Measurements from ENCODE around the gene TBC1D19.

The TBC1D19 gene

DNA sequence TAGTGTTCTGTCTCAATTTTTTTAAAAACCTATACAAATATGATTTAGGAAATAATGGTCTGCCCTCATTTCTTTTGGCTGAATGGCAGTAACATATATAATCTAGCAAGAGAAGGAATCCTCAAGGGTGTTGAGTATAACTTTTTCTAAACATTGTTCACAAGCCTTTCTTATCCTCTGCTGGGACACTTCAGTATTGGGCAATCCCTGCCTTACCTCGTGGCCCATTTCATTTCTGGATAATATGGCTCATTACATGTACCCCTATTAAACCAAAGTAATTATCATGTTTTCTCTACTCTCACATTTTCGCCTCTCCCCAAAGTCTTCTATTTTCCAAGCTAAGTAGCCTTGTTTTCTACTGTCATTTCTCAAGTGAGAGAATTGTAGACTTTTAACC is 166.0 kb downstream of the TBC1D19 start:
- no peak overlapping the region for H3K4me3 ChIP-seq (ENCODE audit: low read length)
- no peak for DNase-seq (ENCODE audit: low read depth)
- TF ChIP-seq, protein P1, sequence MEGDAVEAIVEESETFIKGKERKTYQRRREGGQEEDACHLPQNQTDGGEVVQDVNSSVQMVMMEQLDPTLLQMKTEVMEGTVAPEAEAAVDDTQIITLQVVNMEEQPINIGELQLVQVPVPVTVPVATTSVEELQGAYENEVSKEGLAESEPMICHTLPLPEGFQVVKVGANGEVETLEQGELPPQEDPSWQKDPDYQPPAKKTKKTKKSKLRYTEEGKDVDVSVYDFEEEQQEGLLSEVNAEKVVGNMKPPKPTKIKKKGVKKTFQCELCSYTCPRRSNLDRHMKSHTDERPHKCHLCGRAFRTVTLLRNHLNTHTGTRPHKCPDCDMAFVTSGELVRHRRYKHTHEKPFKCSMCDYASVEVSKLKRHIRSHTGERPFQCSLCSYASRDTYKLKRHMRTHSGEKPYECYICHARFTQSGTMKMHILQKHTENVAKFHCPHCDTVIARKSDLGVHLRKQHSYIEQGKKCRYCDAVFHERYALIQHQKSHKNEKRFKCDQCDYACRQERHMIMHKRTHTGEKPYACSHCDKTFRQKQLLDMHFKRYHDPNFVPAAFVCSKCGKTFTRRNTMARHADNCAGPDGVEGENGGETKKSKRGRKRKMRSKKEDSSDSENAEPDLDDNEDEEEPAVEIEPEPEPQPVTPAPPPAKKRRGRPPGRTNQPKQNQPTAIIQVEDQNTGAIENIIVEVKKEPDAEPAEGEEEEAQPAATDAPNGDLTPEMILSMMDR (conservative IDR thresholded peaks at IDR 0.05; ENCODE audit: low read depth, low read length), result no peak

DNA sequence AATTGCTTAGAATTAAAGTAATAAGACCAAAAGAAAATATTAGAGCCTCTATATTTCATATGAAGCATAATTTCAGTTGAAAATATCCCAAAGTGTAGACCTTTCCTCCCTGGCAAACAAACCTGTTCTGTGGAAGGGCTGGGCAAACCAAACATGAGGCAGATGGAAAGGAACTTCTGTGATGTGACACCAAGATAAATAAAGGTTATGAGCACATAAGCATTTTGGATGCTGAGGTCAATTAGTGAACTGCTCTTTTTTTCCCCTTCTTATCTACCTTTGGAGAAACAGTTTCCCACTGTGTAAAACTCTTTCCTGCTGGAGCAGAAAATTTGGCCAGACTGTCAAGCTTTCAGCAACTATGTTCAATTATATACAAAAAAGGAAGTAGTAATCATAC is 167.1 kb downstream of the TBC1D19 start:
- TF ChIP-seq, protein P1 (conservative IDR thresholded peaks at IDR 0.05; ENCODE audit: low read depth, low read length), result no peak
- no peak for DNase-seq (ENCODE audit: low read depth)

GRCh38 chr4:26751838-26752237 is 168.0 kb downstream of the TBC1D19 start:
- no peak for DNase-seq (ENCODE audit: low read depth)
- TF ChIP-seq, protein P1 (conservative IDR thresholded peaks at IDR 0.05; ENCODE audit: low read depth, low read length), result no peak
- no peak overlapping the region for H3K4me3 ChIP-seq (ENCODE audit: low read length)

More for the DNA sequence above, 167.1 kb downstream of the TBC1D19 start:
- H3K4me3 ChIP-seq (ENCODE audit: low read length), result no peak overlapping the region

GRCh38 chr4:26753187-26753586 is 169.3 kb downstream of the TBC1D19 start:
- H3K4me3 ChIP-seq (ENCODE audit: low read length), result no peak overlapping the region
- DNase-seq (ENCODE audit: low read depth), result no peak
- TF ChIP-seq, protein P1 (conservative IDR thresholded peaks at IDR 0.05; ENCODE audit: low read depth, low read length), result no peak

GRCh38 chr4:26753617-26754016 is 169.7 kb downstream of the TBC1D19 start:
- no peak overlapping the region for H3K4me3 ChIP-seq (ENCODE audit: low read length)
- TF ChIP-seq, protein P1 (conservative IDR thresholded peaks at IDR 0.05; ENCODE audit: low read depth, low read length), result no peak
- no peak for DNase-seq (ENCODE audit: low read depth)

DNA sequence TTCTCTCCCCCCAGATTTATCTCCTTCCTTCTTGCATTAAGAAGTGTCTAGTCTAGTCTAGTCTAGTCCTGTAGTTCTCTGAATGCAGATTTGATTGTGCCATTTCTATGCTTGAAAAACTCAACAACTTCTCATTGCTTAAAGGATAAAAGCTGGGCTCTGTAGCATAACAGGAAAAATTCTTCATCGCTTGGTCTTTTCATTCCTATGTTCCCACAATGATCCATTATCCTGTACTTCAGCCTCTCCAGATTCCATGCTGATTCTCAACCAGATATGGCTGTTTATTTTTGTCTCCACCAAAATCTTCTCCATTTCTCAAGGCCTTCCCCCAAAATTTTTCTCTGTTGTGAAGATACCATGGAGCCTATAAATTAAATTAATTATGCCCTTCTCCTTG is 173.9 kb downstream of the TBC1D19 start:
- H3K4me3 ChIP-seq (ENCODE audit: low read length), result no peak overlapping the region
- TF ChIP-seq, protein P1 (conservative IDR thresholded peaks at IDR 0.05; ENCODE audit: low read depth, low read length), result no peak
- DNase-seq (ENCODE audit: low read depth), result no peak

DNA sequence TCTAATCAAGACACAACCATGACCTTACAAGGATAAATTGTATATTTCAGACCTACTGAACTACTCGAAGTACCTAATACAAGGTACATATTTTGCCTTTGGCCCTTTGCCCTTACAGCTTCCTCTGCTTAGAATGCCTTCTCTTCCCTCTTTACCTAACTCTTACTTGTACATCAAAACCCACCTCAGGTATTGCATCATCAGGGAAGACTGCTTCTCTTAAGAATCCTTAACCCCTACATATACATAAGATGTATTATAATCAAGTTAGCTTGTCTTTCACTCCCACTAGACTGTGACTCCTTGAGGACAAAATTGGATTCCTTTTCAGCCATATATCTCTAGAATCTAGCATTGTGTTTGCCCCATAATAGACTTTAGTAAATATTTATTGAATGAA is 175.0 kb downstream of the TBC1D19 start:
- no peak for DNase-seq (ENCODE audit: low read depth)

More for the DNA sequence above, 175.0 kb downstream of the TBC1D19 start:
- no peak overlapping the region for H3K4me3 ChIP-seq (ENCODE audit: low read length)
- TF ChIP-seq, protein P1 (conservative IDR thresholded peaks at IDR 0.05; ENCODE audit: low read depth, low read length), result no peak
